Measurements from ENCODE around the gene FYN.

Gene FYN

DNA sequence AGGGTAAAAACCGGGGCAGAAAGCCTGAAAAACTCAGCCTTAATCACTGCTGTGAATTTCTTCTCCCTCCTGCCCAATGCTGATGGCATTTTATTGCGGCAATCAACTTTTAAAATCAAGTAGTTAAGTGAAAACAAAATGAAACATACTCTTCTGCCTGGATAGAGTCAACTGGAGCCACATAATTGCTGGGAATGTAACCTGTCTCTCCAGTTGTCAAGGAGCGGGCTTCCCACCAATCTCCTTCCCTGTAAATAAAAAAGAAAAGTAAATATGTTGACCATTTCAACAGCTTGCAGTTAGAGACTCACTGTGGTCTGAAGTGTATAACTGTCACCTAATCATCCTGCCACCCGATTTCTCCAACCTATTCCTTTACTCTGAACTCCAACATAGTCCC lies 165.5 kb downstream of the FYN start:
- no peak for DNase-seq (ENCODE audit: low spot score)

DNA sequence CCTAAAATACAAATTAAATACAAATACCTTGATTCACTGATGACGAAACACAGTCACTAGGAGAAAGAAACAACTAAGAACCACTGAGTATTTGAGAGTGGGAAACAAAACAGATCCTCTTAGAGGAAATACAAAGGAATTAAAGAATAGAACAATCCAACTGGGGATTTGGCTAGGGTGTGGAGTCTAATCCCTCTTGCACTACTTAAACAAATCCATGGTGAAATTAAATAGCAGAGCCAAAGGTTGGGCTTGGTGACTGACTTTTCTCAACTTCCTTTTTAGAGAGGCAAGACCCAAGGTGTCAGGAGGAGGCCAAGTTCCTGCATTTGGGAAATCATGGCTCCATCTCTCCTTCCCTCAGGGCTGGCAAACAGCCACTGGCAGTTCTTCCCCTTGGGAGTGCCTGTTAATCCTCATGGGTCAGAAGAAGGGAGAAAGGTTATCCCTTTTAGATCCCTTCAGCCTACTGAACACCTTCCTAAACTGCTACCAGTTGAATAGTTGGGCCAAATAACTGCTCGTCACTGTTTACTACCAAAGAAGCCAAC lies 166.3 kb downstream of the FYN start:
- no peak for DNase-seq (ENCODE audit: low spot score)

DNA sequence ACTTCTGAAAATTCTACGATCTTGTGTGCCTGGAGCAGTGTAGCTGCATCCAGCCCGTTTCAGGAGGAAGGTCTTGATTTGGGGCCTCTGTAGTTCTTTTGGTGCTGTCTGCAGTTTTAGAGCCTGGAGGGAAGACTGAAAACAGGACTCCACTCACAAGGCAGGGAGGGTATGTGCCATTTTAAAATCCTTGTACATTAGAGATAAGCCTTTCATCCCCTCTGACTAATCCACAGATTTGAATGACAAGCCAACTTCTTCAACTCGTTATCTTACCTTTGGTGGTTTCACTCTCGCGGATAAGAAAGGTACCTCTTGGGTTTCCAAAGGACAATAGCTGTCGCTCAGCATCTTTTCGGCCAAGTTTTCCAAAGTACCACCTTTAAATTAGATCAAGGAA lies 169.5 kb downstream of the FYN start:
- DNase-seq (ENCODE audit: low spot score) = no peak

DNA sequence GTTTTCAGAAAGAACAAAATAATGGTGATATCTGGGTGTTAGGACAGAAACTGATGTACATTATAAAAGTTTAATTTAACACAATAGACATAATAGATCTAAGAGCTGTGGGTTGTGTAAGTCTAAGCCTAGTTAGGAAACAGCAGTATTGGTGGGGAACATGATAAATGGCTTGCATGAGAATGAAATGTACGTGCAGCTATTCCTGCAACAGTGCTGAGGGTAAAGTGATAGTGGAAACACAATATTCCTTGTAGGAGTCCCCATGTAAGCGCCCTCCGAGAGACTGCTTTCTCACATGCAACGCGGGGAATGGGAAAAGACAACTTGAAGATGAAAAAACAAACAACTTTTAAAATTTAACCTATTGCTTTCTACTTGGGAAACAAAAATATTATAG lies 171.0 kb downstream of the FYN start:
- no peak for DNase-seq (ENCODE audit: low spot score)

DNA sequence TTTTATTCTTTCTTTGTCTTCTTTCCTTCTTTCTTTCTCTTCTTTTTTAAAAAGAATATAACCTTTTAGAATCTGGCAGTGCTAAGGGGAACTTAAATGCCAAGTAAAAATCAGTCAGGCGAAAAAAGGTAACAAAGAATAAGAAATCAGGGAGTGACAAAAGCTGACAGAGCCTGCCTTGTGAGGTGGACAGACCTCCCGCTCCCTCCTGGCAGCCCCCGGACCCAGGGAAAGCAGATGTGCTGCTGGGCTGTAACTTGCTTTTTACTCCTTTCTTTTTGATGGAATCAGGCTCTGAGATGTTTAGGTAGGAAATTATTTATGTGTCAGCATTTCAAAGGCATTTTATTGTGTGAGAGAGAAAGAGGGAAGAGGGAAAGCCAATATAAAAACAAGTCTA lies 172.1 kb downstream of the FYN start:
- no peak for DNase-seq (ENCODE audit: low spot score)

DNA sequence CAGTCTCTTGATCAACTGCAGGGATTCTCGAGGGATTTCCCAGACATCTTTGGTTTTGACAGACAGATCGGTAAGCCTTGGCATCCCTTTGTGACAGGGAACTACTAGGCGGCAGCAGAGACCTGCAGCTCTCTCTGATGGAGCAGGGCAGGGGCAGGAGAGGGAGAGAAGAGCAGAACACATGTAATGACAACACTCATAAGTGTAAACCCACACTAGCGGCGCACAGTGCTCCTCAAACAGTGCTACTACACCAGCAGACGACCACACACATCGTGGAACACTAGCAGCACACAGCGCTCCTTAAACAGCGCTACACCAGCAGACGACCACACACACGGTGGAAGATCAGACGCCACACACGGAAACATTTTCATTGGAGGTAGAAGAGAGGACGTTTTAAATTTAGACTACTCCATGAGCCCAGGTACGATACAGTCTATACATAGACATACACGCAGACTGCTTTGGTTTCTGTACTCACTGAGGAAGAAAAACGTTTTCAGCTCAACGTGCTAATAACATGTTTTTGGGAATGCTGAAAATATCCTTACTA lies 173.0 kb downstream of the FYN start:
- no peak for DNase-seq (ENCODE audit: low spot score)

DNA sequence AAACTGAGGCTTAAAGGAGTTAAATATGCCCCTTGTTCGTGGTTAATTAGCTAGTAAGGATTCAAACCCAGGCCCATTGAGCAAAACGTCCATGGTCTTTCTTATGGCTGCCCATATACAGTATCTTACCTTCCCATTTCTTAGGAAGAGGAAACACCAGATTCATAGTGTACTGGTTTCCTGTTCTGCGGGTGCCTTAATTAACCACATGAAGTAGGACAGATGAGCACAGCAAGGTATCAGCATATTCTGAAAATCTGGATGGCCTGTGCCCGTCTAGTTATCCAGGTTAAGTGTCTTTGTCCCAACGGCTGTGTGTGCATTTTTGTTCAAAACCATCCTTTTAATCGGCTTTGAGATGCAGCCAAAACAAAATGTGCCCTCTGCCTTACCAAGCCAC lies 174.1 kb downstream of the FYN start:
- no peak for DNase-seq (ENCODE audit: low spot score)

DNA sequence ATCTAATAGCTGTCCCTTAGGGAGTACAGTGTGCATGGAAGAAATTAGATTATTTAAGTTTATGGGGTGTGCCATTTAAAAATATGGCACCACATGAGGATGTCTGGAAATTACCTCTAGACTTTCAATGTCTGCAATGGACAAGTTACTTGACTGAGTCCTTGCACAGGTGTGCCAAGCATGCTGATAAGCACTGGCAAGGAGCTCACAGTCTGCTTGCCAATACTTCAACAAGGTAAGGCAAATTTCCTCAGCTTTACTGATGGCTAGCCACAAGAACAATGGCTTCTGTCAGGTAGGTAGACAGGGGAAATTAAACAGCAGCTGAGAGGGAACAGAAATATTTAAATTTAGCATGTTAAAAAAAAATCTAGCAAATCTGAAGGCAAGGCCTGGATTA lies 176.4 kb downstream of the FYN start:
- DNase-seq (ENCODE audit: low spot score) = no peak

DNA sequence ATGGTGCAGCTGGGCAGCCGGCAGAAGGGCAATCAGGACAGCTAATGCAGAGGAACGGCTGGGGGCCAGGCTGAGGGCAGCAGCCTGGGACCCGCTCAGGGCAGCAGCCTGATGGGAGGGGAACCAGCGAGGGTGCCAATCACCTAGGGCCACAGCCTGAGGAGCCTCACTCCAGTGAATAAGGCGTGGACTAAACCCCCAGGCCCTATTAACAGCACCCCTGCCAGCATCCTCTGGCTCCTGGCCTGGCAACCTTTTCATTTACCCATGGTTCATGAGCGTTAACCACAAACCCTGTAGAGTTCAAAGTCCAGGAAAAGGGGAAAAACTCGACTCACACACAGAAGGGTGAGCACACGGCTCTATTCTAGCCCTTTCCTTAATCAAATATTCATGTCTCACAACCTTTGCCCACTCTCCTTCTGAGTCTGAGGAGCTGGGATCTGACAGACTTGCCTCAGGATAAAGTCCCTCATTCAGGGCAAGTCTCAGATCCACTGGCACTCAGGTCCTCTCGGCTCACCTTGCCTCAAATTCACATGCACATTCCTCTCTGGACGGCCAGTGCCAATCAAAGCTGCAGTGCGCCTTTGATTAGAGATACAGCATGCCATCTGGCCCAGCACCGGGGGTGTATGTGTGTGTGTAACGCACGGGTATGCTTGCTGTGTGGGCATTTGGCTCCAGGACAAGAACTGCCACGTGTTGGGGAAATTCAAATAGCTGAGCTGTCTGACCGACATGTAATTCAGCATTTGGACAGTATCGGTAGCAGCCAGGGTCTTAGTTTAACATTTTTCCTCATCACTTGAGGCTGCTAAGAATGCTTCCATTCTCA lies 180.7 kb downstream of the FYN start:
- DNase-seq (ENCODE audit: low spot score) = no peak

DNA sequence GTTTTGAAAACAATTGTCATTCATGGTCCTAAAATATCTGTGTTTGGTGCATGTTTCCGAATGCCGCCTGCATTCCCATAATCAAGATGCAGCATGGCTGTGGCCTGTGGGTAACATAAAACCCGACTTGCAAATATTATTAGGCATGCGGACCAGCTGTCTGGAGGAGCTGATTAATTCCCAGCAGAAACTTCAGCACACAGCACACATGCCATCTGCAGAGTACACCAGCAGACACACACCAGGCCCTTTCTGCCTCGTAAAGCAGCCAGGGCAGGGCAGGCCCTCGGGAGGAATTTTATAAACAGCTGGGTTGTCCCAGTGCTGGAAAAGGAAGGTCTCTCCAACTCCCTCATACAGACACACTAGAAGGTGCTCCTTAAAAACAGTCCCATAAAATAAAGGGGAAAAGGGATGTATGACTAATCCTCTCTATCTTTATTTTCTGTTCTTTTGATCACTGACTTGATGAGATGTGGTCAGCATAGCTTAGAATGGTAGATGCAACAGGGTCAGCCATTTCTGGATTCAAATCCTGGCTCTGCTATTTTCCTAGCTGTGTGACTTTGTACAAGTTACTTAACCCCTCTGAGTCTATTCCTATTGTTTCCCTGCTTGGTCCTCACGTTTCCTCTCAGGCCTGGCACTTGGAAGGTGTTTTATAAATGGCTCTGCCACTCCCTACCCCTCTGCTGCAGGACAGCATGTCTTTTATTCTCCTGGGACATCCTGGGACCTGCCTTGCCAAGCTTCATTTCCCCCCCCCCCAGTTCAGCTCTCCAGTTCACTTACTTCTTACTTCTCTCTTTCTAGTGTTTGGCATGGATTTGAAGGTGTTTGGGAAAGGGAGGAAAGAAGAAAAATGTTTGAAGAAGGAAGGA lies 181.7 kb downstream of the FYN start:
- no peak for DNase-seq (ENCODE audit: low spot score)

DNA sequence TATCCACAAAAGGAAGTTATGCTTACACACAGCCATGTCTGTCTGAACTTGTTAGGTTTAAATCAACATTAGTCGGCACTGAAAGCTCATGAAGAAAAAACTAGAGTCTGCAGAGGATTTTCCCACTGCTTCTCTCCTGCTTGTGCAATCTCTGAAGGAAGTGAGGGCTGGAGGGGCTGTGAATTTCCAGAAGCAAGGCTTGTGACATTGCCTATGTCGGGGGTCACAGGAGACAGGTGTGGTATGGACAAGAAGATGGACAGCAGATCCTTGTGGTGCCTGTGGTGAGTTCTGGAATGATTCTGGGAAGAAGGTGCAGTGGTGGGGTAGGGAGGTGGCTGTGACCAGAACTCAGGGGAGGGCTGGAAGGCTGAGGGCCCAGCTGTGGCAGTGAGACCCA lies 183.3 kb downstream of the FYN start:
- no peak for DNase-seq (ENCODE audit: low spot score)

DNA sequence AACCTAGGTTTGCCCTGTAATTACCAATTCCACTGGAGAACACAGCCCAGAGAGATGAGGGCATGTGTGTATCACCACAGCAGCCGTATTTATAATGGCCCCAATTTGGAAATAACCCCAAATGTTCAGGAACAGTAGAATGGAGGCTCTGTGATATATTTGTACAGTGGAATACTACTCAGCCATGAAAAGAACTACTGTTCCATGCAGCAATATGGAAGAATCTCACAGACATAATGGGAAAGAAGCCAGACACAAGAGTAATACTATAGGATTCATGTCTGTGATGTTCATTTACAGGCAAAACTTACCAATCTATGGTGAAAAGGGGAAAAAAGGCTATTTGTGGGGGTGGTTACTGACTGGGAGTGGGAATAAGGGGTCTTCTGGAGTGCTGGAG lies 183.8 kb downstream of the FYN start:
- no peak for DNase-seq (ENCODE audit: low spot score)

DNA sequence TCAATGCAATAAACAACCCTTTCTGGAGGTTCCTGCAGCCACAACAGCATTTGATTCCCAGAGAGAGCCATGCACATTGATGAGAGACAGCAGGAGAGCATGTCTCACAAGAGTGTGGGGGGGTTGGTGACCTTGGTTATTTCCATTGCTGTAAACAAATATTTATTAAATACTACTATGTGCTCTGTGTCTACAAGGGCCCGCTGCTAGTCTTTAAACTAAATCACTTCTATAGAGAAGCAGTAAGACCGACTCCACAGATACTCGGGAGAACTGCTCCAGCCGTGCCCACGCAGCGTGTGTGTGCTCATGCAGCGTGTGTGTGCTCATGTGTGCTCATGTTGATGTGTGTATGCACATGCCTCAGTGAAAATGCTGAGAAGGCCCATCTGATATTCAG lies 184.9 kb downstream of the FYN start:
- no peak for DNase-seq (ENCODE audit: low spot score)

DNA sequence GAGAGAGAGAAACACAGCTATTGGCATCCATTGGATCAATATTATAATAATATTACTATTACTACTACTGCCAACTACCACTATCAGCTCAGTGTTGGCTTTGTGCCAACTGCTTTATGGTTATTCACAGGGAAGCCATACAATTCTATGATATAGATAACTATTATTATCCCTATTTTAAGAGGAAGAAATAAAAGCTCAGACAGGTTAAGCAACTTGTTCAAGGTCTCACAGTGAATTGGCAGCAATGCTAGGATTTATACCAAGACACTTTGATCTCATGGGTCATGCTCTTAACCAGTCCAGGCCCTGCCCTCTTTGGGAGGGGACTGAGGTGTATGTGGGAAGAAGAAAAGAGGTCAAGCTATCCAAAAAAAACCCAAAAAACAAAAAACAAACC lies 185.6 kb downstream of the FYN start:
- DNase-seq (ENCODE audit: low spot score) = no peak

DNA sequence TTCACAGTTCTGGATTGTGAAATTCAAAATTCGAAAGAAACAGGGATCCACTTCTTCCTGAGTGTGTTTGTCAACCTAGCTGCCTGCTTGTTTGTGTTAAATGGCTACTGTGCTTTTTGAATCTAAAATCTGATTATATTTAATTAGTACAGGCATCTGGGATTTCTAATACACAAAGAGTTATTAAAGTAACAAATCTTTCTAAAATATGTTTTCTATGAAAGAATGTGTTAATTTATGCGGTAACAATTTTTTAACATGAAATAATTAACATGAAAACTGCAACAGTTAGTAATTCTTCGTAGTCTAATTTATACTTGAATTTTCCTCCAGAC lies 186.4 kb downstream of the FYN start:
- no peak for DNase-seq (ENCODE audit: low spot score)

DNA sequence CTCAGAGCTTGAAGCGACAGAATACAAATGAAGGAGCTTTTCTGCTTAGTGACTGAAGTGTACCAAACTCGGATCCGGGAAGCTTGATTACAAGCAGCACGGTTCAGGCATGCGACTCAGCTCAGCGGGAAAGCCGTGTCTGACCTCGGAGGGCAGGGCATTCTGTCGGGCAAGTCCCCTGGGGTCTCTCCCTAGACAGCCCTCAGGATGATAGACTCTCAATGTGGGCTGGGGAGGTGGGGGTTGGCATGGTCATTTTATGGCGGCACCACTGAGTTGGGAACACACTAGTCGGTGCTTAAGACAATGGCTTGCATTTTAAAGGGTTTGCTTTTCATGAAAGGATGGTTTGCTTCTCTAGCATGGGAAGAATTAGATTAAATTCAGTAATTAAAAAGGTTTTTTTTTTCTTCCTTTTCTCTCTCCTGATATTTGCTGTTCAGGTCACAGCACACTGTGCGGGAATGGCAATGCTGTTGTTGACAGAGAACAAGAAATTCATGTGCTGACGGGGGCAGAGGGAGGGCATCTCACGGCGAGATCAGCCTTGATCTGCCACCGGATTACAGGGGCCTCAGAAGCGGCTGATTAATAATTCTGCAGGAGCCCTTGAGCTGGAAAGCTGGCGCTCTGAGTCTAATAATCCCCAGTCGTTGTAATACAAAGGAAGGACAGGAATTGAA lies 186.9 kb downstream of the FYN start:
- DNase-seq (ENCODE audit: low spot score) = no peak

DNA sequence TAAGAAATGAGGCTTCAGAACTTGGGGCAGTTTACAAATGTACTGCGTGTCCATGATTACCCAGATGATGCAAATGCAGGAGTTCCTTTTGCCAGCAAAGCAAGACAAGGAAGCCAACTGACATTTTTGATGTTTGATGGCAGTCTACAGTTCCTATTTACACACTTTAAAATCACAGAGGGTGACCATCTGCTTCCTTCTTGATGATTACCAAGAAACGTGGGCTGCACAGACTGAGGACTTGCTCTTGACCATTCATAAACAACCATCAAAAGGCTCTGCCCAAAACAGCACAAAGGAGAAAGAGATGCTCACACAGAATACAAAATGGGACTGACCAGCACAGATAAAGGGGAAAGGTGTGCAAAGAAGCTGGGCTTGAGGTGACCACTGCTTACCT lies 187.7 kb downstream of the FYN start:
- no peak for DNase-seq (ENCODE audit: low spot score)

DNA sequence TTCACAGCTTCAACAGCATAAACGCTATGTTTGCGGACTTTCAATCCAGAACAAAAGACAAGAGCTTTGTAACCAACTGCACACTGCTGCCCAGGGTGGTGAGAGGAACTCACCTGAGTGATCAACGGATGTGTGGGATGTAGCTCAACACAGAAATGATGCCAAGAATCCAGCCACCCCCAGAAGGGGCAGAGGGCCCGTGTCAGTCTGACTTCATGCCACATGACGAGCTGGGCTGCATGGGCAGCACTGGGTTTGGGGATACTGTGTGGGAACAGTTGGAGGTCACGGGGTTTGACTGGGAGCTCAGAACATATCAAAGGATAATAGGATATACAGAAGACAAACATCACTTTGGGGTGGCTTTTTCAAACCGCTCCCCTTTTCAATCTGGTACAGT lies 188.2 kb downstream of the FYN start:
- no peak for DNase-seq (ENCODE audit: low spot score)

DNA sequence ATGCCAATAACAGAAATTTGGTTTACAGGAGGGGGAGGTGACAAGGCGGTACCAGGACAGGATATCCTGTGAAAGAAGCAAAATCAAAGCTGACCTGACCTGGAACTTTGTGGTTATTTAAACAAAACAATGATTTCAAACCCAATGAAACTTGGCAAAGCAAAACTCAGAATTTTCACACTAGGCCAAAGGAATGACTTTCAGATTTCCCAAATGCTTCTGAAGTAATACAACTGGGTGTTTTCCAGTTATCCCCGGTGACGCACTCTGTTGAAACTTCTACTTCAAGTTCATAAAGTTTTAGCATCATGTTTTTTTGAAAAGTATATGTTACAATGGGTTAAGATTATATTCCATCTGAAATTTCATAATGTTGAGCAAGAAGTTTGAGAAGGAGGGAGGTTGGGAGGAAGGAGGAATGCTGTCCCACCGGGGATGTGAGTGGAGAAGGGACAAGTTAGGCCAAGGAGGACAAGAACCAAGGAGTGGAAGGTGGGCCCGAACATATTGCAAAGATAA lies 189.4 kb downstream of the FYN start:
- DNase-seq (ENCODE audit: low spot score) = no peak

DNA sequence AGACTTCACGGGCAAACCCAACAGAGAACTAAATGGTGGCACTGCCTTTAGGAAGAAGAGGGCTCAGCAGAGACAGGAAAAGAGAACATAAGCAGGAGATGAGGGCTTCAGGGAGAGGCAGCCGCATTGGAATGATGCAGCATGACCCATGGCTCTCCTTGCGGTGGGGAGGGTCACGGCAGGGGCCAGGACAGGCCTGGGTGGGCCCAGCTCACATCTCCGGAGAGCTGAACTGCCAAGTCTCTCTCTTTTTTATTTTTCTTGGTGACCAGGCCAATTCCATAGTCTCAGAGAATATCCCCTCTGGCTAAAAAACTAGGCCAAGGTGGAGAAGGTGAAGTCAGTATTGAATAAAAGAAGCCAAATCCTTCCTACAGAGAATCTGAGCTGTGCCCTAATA lies 190.1 kb downstream of the FYN start:
- no peak for DNase-seq (ENCODE audit: low spot score)

DNA sequence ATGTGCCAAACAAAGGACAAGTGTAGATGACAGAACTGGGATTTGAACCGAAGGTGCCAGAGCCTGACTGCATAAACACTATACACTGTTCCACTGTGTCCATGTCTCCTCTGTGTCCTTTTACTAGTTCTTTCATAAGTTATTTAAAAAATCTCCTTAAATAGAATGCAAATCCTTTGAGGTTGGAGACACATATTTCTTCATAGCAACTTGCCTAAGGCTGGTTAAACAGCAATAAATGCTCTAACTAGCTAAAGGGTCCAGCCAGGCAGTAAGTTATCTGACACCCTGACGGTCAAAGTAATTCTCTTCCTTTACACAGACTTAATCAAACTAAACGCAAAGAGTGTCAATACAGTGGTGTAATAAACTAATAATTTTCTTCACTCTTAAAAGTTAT lies 191.4 kb downstream of the FYN start:
- no peak for DNase-seq (ENCODE audit: low spot score)
